OCI-LY7 (cell line): Measurements from ENCODE around the gene HLA-E.

Source experiments
- EZH2phosphoT487 ChIP-seq: fragments of 200-600 bp; sonication (generic); IDR thresholded peaks from 2 replicates; pipeline ENCODE4 v1.6.1; 2018; ENCODE audit warnings: low read depth, borderline replicate concordance, mild to moderate bottlenecking, mixed run types, antibody characterized with exemption, low read length, moderate library complexity, mixed read lengths
- TF ChIP-seq, protein P1 (sequence below): fragments of 200-600 bp; sonication (generic); conservative IDR thresholded peaks from 2 replicates; pipeline ENCODE4 v1.5.1; 2014; ENCODE audit warnings: mild to moderate bottlenecking, antibody characterized with exemption, low read length, moderate library complexity, mixed read lengths

DNA sequence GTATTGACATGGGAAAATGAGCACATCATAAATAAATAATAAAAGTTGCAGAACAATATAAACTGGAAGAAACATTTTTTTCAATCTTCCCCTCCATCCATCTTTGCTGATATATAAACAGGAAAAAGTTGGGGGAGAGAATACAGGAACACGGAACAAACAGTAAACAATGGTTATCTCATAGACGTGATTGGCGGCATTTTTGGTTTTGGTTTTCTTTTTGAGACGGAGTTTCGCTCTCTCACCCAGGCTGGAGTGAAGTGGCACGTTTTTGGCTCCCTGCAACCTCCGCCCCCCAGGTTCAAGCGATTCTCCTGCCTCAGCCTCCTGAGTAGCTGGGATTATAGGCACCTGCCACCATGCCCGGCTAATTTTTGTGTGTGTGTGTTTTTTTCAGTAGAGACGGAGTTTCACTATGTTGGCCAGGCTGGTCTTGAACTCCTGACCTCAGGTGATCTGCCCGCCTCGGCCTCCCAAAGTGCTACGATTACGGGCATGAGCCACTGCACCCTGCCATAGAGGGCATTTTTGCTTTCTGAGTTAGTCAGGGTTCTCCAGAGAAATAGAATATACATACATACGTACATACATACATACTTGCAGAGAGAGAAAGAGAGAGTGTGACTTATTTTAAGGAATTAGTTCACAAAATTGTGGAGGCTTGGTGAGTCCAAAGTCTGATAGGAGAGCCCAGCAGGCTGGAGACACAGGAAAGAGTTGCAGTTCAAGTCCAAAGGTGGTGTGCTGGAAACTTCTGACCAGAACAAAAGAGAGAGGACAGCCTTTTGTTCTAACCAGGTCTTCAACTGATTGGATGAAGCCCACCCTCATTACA is 44.4 kb downstream of the HLA-E start:
- TF ChIP-seq, protein P1, sequence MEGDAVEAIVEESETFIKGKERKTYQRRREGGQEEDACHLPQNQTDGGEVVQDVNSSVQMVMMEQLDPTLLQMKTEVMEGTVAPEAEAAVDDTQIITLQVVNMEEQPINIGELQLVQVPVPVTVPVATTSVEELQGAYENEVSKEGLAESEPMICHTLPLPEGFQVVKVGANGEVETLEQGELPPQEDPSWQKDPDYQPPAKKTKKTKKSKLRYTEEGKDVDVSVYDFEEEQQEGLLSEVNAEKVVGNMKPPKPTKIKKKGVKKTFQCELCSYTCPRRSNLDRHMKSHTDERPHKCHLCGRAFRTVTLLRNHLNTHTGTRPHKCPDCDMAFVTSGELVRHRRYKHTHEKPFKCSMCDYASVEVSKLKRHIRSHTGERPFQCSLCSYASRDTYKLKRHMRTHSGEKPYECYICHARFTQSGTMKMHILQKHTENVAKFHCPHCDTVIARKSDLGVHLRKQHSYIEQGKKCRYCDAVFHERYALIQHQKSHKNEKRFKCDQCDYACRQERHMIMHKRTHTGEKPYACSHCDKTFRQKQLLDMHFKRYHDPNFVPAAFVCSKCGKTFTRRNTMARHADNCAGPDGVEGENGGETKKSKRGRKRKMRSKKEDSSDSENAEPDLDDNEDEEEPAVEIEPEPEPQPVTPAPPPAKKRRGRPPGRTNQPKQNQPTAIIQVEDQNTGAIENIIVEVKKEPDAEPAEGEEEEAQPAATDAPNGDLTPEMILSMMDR = no peak
- no peak for TF ChIP-seq EZH2phosphoT487
